H1 (cell line): Measurements from ENCODE around the gene AKAP7.

ENCODE experiments used
- CHD2 ChIP-seq: IDR thresholded peaks from 2 replicates; pipeline ENCODE4 v1.6.1; 2012; ENCODE audit warnings: low read length, improper control_type of control experiment
- CREB1 ChIP-seq: IDR thresholded peaks from 2 replicates; pipeline ENCODE4 v1.6.1; 2012; ENCODE audit warnings: inconsistent platforms
- CTCF ChIP-seq, 3 experiments: IDR thresholded peaks; 1 replicate in 2 of 3; 2 replicates in 1 of 3; pipeline versions ENCODE4 v1.5.1 to v1.6.1; 2011; ENCODE audit warnings: low read length in 3 of 3, mild to moderate bottlenecking in 3 of 3, inconsistent platforms in 2 of 3, low read depth in 1 of 3, moderate library complexity in 1 of 3; ENCODE audit not compliant: insufficient read depth in 1 of 3; ENCODE audit errors: control extremely low read depth in 1 of 3
- EZH2 ChIP-seq: fragments of 200-600 bp; sonication (generic); IDR thresholded peaks from 2 replicates; pipeline ENCODE4 v1.7.1; 2012; ENCODE audit warnings: low read depth, mild to moderate bottlenecking, moderate library complexity, low read length, inconsistent platforms; ENCODE audit not compliant: severe bottlenecking
- POLR2AphosphoS5 ChIP-seq: IDR thresholded peaks from 2 replicates; pipeline ENCODE4 v1.6.1; 2011; ENCODE audit warnings: low read depth, low read length
- RBBP5 ChIP-seq: IDR thresholded peaks from 2 replicates; pipeline ENCODE4 v1.7.1; 2012; ENCODE audit warnings: low read depth, mild to moderate bottlenecking, inconsistent platforms, low read length, moderate library complexity, borderline replicate concordance
- SP1 ChIP-seq: IDR thresholded peaks from 2 replicates; pipeline ENCODE4 v1.6.1; 2011; ENCODE audit warnings: low read depth, low read length

GRCh38 chr6:131305037-131305850 lies 170.0 kb downstream of the AKAP7 start:
- TF ChIP-seq POLR2AphosphoS5 (no peak), CHD2 (no peak), RBBP5 (no peak), CREB1 (no peak), CTCF (IDR thresholded peaks at IDR 0.05; ENCODE audit: control extremely low read depth in 1 of 3, insufficient read depth in 1 of 3, low read depth in 1 of 3, low read length in 3 of 3) (no peak), EZH2 (no peak), SP1 (no peak)
